ENCODE results near the gene FOXN3.

Gene FOXN3, protein sequence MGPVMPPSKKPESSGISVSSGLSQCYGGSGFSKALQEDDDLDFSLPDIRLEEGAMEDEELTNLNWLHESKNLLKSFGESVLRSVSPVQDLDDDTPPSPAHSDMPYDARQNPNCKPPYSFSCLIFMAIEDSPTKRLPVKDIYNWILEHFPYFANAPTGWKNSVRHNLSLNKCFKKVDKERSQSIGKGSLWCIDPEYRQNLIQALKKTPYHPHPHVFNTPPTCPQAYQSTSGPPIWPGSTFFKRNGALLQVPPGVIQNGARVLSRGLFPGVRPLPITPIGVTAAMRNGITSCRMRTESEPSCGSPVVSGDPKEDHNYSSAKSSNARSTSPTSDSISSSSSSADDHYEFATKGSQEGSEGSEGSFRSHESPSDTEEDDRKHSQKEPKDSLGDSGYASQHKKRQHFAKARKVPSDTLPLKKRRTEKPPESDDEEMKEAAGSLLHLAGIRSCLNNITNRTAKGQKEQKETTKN

DNA sequence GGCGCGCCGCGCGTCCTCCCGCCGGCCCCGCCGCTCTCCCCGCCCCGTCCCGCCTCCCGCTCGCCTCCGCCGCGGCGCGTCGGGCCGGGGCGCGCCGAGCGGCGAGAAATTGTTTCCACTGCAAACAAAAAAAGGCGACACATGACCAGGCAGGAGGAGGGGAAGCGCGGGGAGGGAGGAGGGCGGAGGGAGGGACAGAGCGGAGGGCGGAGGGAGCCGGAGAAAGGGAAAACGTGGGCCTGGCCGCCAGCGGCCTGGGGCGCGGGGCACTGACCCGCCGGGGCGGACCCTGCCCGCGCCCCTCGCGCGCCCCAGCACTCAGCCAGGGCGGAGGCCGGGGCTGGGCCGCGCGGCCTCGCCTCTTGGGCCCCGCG, at the start of gene FOXN3:
FOXN3 (minus strand) TSS at position 143 of the 374 bp plus-strand sequence. CDS start 4,757 bp downstream, outside the sequence.
- Histone ChIP-seq H3K9me3 (ENCODE audit: low read depth, low read length) (no peaks in the 10 kb centered on the region), H3K9ac (ENCODE audit: insufficient read length) (peak within 1 kb of the TSS; percentile 62), H3K27ac (no peak within 1 kb of the TSS), H3K4me3 (peak within 1 kb of the TSS; percentile 96), H3K36me3 (ENCODE audit: insufficient read depth, low read length) (peaks cover 1% of the 10 kb centered on the region; the same call in 1 of the 2 replicates)
- no peak for TF ChIP-seq POLR2AphosphoS5 (IDR thresholded peaks at IDR 0.05; ENCODE audit: borderline replicate concordance, low read depth, low read length)
- peak; percentile 58 for TF ChIP-seq FOXP2 (optimal IDR thresholded peaks at IDR 0.05; ENCODE audit: control extremely low read depth, extremely low read length, insufficient read depth)
- no peak for DNase-seq (ENCODE audit: low read depth, low spot score)

DNA sequence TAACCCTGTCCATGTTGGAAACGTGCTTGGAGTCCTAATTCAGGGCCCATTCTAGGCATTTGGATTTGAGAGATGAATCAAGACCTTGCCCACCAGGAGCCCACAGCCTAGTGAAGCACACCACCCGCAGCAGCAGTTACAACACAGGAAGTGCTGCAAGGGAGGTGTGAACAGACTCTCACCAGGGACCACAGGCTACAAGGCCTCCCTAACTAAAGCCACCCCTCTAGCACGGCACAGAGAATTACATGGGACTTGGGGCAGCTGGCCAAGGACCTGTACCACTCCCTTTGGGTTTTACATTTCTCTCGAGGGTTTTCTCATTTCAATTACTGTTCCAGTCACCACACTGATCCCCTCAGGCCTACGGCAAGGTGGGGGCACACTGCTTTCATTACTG, 49.5 kb upstream of the FOXN3 start:
- Histone ChIP-seq H3K9me3 (ENCODE audit: low read depth, low read length) (no peaks in the 10 kb centered on the region), H3K4me3 (peak overlapping the region; percentile 4; the same call in 1 of the 2 replicates), H3K36me3 (ENCODE audit: insufficient read depth, low read length) (no peaks in the 10 kb centered on the region), H3K27ac (peak overlapping the region; percentile 67; the same call in 1 of the 2 replicates), H3K9ac (ENCODE audit: insufficient read length) (no peak overlapping the region)
- TF ChIP-seq POLR2AphosphoS5 (IDR thresholded peaks at IDR 0.05; ENCODE audit: borderline replicate concordance, low read depth, low read length) (no peak), EZH2 (IDR thresholded peaks at IDR 0.05) (no peak), FOXP2 (optimal IDR thresholded peaks at IDR 0.05; ENCODE audit: control extremely low read depth, extremely low read length, insufficient read depth) (no peak)
- no peak for DNase-seq (ENCODE audit: low read depth, low spot score)

DNA sequence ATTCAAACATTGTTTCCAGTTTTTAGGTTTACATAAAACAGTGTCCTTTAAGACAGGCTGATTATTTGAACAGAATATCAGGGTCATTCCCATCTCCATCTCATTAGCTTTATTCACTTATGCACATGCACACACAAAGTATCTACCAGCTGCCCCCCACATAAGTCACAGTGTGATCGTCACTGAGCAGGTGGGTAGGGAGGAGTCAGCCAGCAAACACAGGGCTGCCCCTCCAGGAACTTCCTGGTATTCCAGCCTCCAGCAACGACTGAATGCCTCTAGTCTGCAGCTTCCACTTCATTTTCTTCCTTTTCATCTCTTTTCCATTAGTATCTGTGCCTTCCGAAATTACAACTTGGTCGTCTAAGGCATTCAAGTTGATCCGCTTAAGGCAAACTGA, 48.8 kb upstream of the FOXN3 start:
- H3K9me3 ChIP-seq (ENCODE audit: low read depth, low read length) = no peaks in the 10 kb centered on the region
- H3K4me3 ChIP-seq = no peak overlapping the region
- no peak overlapping the region for H3K9ac ChIP-seq (ENCODE audit: insufficient read length)
- no peak for TF ChIP-seq POLR2AphosphoS5 (IDR thresholded peaks at IDR 0.05; ENCODE audit: borderline replicate concordance, low read depth, low read length)
- no peak for TF ChIP-seq EZH2 (IDR thresholded peaks at IDR 0.05)
- no peak for TF ChIP-seq FOXP2 (optimal IDR thresholded peaks at IDR 0.05; ENCODE audit: control extremely low read depth, extremely low read length, insufficient read depth)
- H3K36me3 ChIP-seq (ENCODE audit: insufficient read depth, low read length) = no peaks in the 10 kb centered on the region
- no peak overlapping the region; the same call in 1 of the 2 replicates for H3K27ac ChIP-seq
- DNase-seq (ENCODE audit: low read depth, low spot score) = no peak

DNA sequence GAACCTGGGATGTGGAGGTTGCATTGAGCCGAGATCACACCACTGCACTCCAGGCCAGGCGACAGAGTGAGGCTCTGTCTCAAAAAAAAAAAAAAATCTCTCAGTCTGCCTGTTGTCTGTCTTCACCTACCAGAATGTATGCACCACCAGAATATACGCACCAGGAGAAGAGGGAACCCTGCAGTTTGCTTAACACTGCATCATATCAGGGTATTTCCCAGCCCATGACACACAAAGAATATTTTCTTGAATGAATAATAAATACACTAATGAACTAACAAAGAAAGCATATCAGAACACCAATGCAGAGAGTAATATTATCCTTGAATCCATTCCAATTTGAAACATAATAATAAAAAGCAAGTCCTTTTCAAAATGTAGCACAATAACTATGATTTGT, 44.2 kb upstream of the FOXN3 start:
- Histone ChIP-seq H3K36me3 (ENCODE audit: insufficient read depth, low read length) (no peaks in the 10 kb centered on the region), H3K4me3 (no peak overlapping the region), H3K9ac (ENCODE audit: insufficient read length) (no peak overlapping the region), H3K27ac (no peak overlapping the region), H3K9me3 (ENCODE audit: low read depth, low read length) (no peaks in the 10 kb centered on the region)
- TF ChIP-seq EZH2 (IDR thresholded peaks at IDR 0.05) = no peak
- TF ChIP-seq POLR2AphosphoS5 (IDR thresholded peaks at IDR 0.05; ENCODE audit: borderline replicate concordance, low read depth, low read length) = no peak
- TF ChIP-seq FOXP2 (optimal IDR thresholded peaks at IDR 0.05; ENCODE audit: control extremely low read depth, extremely low read length, insufficient read depth) = no peak
- DNase-seq (ENCODE audit: low read depth, low spot score) = no peak

DNA sequence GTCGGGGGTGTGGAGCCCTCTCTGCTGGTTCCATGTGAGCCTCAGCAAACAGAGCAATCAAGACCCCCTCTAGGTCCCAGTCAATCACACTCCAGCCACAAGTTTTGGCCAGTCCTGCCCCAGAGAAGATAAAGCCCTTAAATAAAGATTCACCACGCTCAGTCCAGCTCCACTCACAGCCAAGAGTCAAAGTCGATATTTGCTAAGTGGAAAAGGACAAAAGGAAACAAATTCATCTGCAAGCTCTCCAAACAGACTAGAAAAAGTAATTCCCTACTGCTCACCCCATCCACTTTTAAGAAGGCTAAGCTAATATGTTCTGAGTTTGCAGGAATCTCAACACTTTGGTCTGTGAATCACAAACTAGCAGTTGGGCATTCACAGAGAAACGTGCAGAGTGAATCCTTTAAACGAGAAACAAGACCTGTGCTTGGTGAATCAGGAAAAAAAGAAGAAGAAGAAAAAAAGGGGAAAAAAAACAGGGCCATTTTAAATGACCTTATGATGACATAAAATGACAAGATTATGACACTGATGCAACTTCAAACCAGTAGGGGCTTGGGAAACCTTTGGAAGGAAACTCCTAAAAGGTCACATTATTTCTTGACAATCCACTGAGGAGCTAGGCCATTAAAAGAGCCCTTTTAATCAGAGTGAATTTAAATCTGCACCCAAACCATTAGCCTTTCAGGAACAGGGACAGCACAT, 41.8 kb upstream of the FOXN3 start:
- Histone ChIP-seq H3K9ac (ENCODE audit: insufficient read length) (no peak overlapping the region), H3K4me3 (no peak overlapping the region), H3K36me3 (ENCODE audit: insufficient read depth, low read length) (no peaks in the 10 kb centered on the region), H3K9me3 (ENCODE audit: low read depth, low read length) (no peaks in the 10 kb centered on the region), H3K27ac (no peak overlapping the region)
- no peak for TF ChIP-seq EZH2 (IDR thresholded peaks at IDR 0.05)
- TF ChIP-seq FOXP2 (optimal IDR thresholded peaks at IDR 0.05; ENCODE audit: control extremely low read depth, extremely low read length, insufficient read depth) = no peak
- TF ChIP-seq POLR2AphosphoS5 (IDR thresholded peaks at IDR 0.05; ENCODE audit: borderline replicate concordance, low read depth, low read length) = no peak
- DNase-seq (ENCODE audit: low read depth, low spot score) = no peak

DNA sequence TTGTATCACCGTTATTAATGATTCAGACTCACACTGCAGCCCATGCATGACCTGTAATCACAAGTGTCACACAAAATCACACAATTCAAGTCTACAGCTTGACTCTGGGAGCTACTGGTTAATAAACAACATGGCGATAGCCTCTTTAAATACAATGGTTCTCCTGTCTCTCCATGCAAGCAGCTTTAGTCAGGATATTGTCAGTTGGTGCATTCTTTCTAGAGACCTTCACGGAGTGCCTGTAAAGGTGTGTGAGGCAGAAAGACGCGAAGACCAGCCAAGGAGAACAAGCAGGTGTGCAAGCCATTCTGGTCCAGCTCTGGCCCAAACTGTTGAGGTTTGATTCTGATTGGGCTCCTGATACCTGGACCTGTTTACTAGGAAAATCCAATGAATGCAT, 40.0 kb upstream of the FOXN3 start:
- Histone ChIP-seq H3K27ac (no peak overlapping the region), H3K4me3 (no peak overlapping the region), H3K36me3 (ENCODE audit: insufficient read depth, low read length) (no peaks in the 10 kb centered on the region), H3K9ac (ENCODE audit: insufficient read length) (no peak overlapping the region), H3K9me3 (ENCODE audit: low read depth, low read length) (no peaks in the 10 kb centered on the region)
- no peak for DNase-seq (ENCODE audit: low read depth, low spot score)
- TF ChIP-seq EZH2 (IDR thresholded peaks at IDR 0.05) (no peak), POLR2AphosphoS5 (IDR thresholded peaks at IDR 0.05; ENCODE audit: borderline replicate concordance, low read depth, low read length) (no peak), FOXP2 (optimal IDR thresholded peaks at IDR 0.05; ENCODE audit: control extremely low read depth, extremely low read length, insufficient read depth) (no peak)

DNA sequence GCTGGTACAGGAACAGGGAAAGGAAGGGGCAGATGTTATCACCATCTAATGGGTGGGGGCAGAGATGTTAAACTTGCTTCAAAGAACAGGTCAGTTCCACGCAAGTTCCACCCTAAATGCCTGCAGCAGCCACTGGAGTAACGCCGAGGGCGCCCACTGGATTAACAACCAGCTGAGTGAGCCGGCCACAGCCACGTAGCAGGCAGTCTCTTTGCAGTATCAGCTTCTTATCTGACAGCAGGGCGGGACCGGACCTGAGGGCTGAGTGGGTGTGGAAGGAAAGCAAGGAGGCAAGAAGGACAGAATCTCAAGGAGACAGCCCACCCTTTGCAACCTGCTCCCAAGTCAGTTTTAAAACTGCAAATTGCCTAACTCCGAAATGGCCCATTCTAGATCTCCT, 38.4 kb upstream of the FOXN3 start:
- H3K36me3 ChIP-seq (ENCODE audit: insufficient read depth, low read length) = no peaks in the 10 kb centered on the region
- DNase-seq (ENCODE audit: low read depth, low spot score) = no peak
- no peaks in the 10 kb centered on the region for H3K9me3 ChIP-seq (ENCODE audit: low read depth, low read length)
- no peak overlapping the region for H3K4me3 ChIP-seq
- no peak overlapping the region for H3K27ac ChIP-seq
- TF ChIP-seq EZH2 (IDR thresholded peaks at IDR 0.05) (no peak), POLR2AphosphoS5 (IDR thresholded peaks at IDR 0.05; ENCODE audit: borderline replicate concordance, low read depth, low read length) (no peak), FOXP2 (optimal IDR thresholded peaks at IDR 0.05; ENCODE audit: control extremely low read depth, extremely low read length, insufficient read depth) (no peak)
- no peak overlapping the region for H3K9ac ChIP-seq (ENCODE audit: insufficient read length)

DNA sequence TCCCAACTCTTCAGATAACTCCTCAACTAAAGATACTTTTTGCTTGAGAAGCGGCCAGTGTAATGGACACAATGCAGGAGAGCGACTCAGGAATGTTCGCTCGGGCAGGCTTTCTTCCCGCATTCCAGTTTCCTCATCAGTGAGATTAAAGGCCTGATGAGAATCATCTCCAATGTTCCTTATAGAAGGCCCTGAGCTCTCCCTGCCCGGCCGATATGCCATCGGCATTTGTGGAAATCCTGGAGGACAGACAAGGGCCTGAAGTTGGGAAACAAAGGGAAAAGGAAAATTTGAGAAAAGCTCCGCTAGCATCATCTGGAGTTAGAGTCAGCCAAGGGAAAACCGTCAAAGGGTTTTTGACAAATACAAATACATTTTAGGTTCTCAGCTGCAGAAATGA, 38.0 kb upstream of the FOXN3 start:
- no peak overlapping the region for H3K4me3 ChIP-seq
- H3K9me3 ChIP-seq (ENCODE audit: low read depth, low read length) = no peaks in the 10 kb centered on the region
- no peak for DNase-seq (ENCODE audit: low read depth, low spot score)
- TF ChIP-seq FOXP2 (optimal IDR thresholded peaks at IDR 0.05; ENCODE audit: control extremely low read depth, extremely low read length, insufficient read depth) (no peak), POLR2AphosphoS5 (IDR thresholded peaks at IDR 0.05; ENCODE audit: borderline replicate concordance, low read depth, low read length) (no peak), EZH2 (IDR thresholded peaks at IDR 0.05) (no peak)
- H3K9ac ChIP-seq (ENCODE audit: insufficient read length) = no peak overlapping the region
- no peaks in the 10 kb centered on the region for H3K36me3 ChIP-seq (ENCODE audit: insufficient read depth, low read length)
- no peak overlapping the region for H3K27ac ChIP-seq

All from SK-N-MC (cell line).